ENCODE data around the gene DTNBP1.
A peak's percentile ranks its signal among the peaks of the same experiment; 100 is the strongest.

Gene DTNBP1

DNA sequence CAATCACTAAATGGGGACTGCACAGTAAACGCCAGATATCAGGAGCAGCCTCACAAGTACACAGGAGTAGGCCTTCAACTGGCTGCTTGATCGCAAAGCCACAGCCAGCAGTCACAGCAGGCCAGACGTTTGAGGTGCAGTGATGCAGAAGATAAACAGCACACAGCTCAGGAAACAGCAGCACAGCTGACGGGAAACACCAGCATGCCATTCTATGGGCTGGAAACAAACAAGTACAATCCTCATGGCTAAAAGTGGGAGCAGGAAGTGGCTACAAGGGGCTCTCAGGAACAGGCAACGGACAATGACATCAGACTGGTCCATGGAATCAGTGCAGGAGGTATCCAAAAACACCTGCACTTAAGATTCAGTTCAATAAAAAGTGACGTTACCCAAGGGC lies 111.0 kb downstream of the DTNBP1 start:
- no peak overlapping the region for H2AFZ ChIP-seq
- H3K9me3 ChIP-seq (ENCODE audit: control insufficient read depth, low read length), result no peaks in the 10 kb centered on the region
- no peak overlapping the region for H3K4me3 ChIP-seq (ENCODE audit: low read depth, low read length)
- H3K4me1 ChIP-seq, result peaks cover 20% of the 10 kb centered on the region
- no peaks in the 10 kb centered on the region for H3K36me3 ChIP-seq (ENCODE audit: control insufficient read depth, insufficient read depth, low read length)
- no peaks in the 10 kb centered on the region for H3K27me3 ChIP-seq (ENCODE audit: control insufficient read depth, insufficient read depth, low read length)
- peak overlapping the region; percentile 29 for H3K27ac ChIP-seq
- peaks cover 7% of the 10 kb centered on the region for H3K79me2 ChIP-seq
- no peak overlapping the region for H3K9ac ChIP-seq
- no peak for TF ChIP-seq CTCF (IDR thresholded peaks at IDR 0.05)
- no peak overlapping the region for H3K4me2 ChIP-seq (ENCODE audit: low read length)

- no peaks in the 10 kb centered on the region for H3K27me3 ChIP-seq (ENCODE audit: control insufficient read depth, insufficient read depth, low read length)
- peaks cover 9% of the 10 kb centered on the region for H3K79me2 ChIP-seq
- TF ChIP-seq CTCF (IDR thresholded peaks at IDR 0.05), result no peak
- peaks cover 19% of the 10 kb centered on the region for H3K4me1 ChIP-seq
- H3K36me3 ChIP-seq (ENCODE audit: control insufficient read depth, insufficient read depth, low read length), result no peaks in the 10 kb centered on the region
- no peaks in the 10 kb centered on the region for H3K9me3 ChIP-seq (ENCODE audit: control insufficient read depth, low read length)
- H3K4me2 ChIP-seq (ENCODE audit: low read length), result no peak overlapping the region
- H3K9ac ChIP-seq, result no peak overlapping the region
- H3K27ac ChIP-seq, result peak overlapping the region; percentile 29
- no peak overlapping the region for H3K4me3 ChIP-seq (ENCODE audit: low read depth, low read length)
- H2AFZ ChIP-seq, result no peak overlapping the region
These were observed 111.6 kb downstream of the DTNBP1 start for GRCh38 chr6:15551262-15551661.

DNA sequence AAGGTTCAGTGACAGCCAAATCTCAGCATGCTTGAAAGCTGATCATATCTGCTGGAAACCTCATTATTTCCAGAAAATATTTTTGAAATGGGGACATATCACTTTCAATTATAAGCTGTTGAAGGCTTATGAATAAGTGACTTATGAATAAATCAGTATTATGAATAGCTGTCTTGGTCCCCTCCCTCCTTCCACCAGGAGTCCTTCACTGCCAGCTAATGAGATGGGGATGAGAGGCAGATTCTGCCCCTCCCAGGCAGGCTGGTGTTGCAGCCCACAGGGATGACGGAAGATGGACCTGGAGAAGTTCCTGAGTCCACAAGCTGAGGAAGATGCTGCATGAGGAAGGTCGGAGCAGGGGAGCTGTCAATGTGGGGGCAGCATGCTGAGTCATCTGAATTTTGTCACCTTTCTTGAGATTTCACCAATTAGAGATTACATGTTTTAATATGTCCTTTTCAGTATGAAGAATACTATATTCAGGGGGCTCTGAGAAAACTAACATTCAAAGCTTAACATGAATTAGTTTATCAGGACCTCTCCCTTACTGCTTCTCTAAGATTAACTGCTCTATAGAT lies 112.2 kb downstream of the DTNBP1 start:
- H3K36me3 ChIP-seq (ENCODE audit: control insufficient read depth, insufficient read depth, low read length), result no peaks in the 10 kb centered on the region
- H2AFZ ChIP-seq, result no peak overlapping the region
- no peak overlapping the region for H3K4me2 ChIP-seq (ENCODE audit: low read length)
- H3K4me3 ChIP-seq (ENCODE audit: low read depth, low read length), result no peak overlapping the region
- no peak overlapping the region for H3K27ac ChIP-seq
- H3K79me2 ChIP-seq, result peaks cover 11% of the 10 kb centered on the region
- H3K4me1 ChIP-seq, result peaks cover 19% of the 10 kb centered on the region
- TF ChIP-seq CTCF (IDR thresholded peaks at IDR 0.05), result no peak
- H3K27me3 ChIP-seq (ENCODE audit: control insufficient read depth, insufficient read depth, low read length), result no peaks in the 10 kb centered on the region
- no peaks in the 10 kb centered on the region for H3K9me3 ChIP-seq (ENCODE audit: control insufficient read depth, low read length)
- H3K9ac ChIP-seq, result no peak overlapping the region

DNA sequence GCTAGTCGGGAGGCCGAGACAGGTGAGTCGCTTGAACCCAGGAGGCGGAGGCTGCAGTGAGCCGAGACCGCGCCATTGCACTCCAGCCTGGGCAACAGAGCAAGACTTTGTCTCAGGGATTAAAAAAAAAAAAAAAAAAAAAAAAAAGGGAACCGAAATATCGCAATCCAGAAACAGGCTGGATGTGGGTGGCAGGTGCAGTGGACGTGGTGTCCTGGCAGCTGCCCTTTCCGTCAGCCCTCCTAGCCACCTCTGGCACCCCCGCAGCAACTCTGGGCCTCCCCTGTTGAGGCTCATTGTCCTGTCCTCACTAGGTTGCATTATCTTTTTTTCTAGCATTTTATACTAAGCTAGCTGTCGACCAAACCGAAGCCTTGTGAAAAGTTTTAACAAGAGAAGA lies 113.5 kb downstream of the DTNBP1 start:
- Histone ChIP-seq H3K36me3 (ENCODE audit: control insufficient read depth, insufficient read depth, low read length) (no peaks in the 10 kb centered on the region), H3K4me1 (peaks cover 19% of the 10 kb centered on the region), H3K4me2 (ENCODE audit: low read length) (no peak overlapping the region), H3K9me3 (ENCODE audit: control insufficient read depth, low read length) (no peaks in the 10 kb centered on the region), H3K27me3 (ENCODE audit: control insufficient read depth, insufficient read depth, low read length) (no peaks in the 10 kb centered on the region), H3K79me2 (peaks cover 13% of the 10 kb centered on the region), H2AFZ (no peak overlapping the region), H3K9ac (no peak overlapping the region), H3K4me3 (ENCODE audit: low read depth, low read length) (no peak overlapping the region), H3K27ac (no peak overlapping the region)
- TF ChIP-seq CTCF (IDR thresholded peaks at IDR 0.05), result no peak

GRCh38 chr6:15547400-15547799 lies 115.4 kb downstream of the DTNBP1 start:
- no peak overlapping the region for H3K4me3 ChIP-seq (ENCODE audit: low read depth, low read length)
- no peaks in the 10 kb centered on the region for H3K27me3 ChIP-seq (ENCODE audit: control insufficient read depth, insufficient read depth, low read length)
- no peak overlapping the region for H2AFZ ChIP-seq
- H3K4me2 ChIP-seq (ENCODE audit: low read length), result no peak overlapping the region
- H3K79me2 ChIP-seq, result peaks cover 18% of the 10 kb centered on the region
- no peaks in the 10 kb centered on the region for H3K36me3 ChIP-seq (ENCODE audit: control insufficient read depth, insufficient read depth, low read length)
- H3K9ac ChIP-seq, result no peak overlapping the region
- H3K9me3 ChIP-seq (ENCODE audit: control insufficient read depth, low read length), result no peaks in the 10 kb centered on the region
- H3K4me1 ChIP-seq, result peaks cover 19% of the 10 kb centered on the region
- no peak overlapping the region for H3K27ac ChIP-seq
- TF ChIP-seq CTCF (IDR thresholded peaks at IDR 0.05), result no peak
